HG02973 (cell line): ENCODE results near the gene IBSP.

Experiments used
- ATAC-seq: cut with Tn5 transposase; IDR thresholded peaks from one replicate; pipeline ENCODE4 v1.9.1; 2021; ENCODE audit warnings: moderate library complexity; ENCODE audit not compliant: unreplicated experiment

IBSP gene

DNA sequence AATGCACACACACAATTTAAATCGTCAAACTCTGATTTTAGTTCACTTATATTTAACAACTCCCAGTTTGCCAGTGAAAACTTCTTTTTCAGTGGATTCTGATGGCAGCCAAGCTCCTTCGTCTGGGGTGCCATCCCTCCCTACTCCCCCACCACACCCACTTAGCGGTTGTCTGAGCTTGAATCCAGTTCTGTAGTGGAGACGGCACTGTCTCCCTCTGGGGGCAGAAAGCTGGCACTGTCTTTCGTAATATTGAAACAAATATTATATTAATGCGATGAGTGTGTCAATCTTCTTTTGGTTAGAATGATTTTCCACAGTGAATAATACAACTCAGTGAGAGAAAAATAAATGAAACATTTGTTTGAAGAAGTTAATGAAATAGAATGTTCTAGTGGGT is 38.9 kb downstream of the IBSP start:
- ATAC-seq, result no peak

DNA sequence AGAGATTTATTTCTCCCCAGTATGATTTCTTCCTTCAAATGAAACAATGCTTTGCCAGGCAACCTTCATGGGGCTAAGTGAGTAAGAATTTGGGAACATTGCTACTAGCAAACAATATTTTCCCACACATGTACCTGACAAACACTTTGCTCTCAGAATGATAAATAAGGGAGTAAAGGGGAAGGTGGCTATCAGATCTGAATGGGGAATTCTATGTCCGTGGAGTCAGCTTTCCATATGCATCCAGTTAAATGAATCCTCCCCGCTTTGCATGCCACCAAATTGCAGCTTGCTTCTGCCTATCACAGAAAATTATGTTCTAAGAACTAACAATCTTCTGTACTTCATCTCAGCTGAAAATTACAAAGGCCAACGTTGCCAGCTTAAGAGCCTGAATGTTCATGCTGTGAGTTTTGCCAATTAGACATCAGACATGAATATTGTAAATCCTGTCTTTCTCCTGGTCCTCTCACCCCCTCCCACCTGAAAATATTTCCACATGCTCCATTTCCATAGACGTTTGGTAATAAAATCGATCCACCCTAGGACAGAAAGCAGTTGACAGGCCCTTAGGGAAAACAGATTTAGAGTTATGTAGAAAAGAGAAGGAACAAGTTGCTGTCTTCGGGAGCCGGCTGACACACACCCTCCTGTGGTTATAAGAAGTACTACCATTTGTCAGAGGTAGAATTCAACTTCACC is 39.7 kb downstream of the IBSP start:
- ATAC-seq, result peak; percentile 73

DNA sequence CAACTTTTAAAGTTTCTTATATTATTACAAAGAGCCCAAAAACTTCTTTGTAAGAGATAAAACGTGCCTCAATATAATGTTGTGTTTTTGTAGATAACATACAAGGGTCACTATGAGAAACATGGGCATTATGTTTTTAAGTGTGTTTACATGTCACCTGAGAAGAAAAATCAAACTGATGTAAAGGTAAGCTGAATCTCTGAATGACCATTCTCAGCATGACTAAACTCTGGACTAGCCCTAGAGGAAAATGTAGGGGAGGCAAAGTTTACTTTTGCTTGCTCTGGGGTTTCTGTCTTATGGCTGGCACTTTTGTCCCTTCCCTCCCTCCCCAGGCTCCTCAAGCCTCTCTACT is 40.2 kb downstream of the IBSP start:
- ATAC-seq, result no peak

DNA sequence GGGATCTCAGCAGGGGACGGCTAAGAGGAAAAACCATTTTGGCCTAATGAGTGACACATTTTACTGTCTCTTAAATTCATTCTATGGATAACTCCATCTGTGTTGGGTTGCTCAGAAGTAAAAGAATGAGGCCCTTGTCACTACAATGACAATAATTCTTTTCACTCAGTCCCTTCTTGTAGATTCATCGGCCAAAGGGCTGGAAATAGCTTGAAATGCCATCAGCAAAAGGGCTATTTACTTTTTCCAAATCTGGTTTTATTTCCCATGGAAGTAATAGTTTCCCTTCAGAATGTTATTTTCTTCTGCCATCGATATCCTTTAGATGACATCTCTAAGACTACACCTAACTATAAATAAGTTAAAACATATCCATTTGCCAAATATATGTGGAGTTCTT is 40.8 kb downstream of the IBSP start:
- ATAC-seq, result no peak

DNA sequence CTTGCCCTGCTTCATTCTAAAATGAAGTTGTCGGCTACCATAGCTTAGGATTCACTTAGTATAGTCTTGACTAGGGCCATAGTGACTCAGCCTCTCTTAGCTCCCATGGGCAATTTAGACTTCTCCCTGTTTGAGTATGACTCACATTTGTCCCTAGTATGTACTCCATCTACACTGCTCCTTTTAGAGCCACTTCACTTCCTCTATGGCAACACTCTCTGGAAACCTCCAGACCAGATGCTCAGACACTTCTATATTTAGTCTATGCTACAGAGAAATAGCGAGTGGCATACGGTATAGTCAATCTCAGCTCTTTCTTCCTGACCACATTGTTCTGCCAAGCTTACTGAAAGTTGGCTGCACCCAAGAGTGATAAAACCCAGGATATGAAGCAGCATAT is 44.6 kb downstream of the IBSP start:
- no peak for ATAC-seq

DNA sequence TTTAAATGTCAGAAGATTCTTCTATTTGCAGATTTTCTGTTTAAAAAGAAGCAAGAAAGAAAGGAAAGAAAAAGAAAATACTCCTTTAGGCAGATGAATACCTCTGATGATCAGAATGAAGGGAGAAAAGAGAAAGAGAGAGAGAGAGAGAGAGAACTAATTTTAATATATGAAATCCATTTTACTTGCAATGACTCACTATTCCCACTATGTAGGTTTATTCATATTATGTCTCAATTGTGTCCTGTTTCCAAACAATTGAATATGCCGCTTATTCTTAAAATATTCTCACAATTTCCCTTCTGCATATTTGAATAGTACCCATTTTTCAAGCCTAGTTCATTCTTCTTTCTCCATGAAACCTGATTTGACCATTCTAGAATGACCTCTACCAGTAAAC is 45.1 kb downstream of the IBSP start:
- ATAC-seq, result no peak

DNA sequence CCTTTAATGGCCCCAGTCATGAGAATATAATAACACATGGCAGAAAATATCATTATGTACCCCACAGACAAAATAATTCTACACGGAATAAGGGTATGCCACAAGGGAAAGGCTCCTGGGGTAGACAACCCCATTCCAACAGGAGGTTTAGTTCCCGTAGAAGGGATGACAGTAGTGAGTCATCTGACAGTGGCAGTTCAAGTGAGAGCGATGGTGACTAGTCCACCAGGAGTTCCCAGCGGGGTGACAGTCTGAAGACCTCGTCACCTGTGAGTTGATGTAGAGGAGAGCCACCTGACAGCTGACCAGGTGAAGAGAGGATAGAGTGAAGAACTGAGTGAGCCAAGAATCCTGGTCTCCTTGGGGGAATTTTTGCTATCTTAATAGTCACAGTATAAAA is 46.9 kb downstream of the IBSP start:
- no peak for ATAC-seq

DNA sequence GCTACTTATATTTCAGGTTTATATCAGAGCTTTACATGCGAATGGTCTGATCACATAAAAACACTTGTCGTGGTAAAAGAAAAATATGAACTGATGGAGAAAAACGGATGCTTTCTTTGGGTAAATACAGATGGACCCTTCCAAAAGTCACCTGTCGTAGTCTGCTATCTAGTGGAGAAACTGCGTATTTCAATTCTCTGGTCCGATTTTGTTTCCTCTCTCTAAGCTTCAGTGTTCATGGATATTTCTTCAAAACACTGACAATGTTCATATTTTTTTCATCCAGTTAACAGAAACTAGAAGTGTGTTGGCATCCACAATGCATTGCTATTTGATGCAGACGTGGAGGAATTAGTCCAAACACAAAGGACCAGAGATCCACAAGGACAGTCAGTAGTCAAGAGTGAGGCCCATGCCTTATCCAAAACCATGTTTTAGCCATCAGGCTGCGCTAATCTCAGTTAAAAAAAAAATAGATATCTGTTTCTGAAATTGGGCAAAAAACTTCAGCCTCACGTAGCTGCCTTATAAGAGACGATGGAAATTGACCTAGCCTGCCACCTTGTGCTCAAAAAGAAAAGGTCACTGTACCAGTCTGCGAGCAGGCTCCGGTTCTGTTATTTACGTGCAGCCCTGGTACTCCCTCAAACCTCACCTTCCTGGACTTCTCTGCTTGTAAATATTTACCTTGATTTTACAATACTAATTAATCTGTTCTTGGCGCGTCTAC is 49.4 kb downstream of the IBSP start:
- ATAC-seq, result peak; percentile 88

DNA sequence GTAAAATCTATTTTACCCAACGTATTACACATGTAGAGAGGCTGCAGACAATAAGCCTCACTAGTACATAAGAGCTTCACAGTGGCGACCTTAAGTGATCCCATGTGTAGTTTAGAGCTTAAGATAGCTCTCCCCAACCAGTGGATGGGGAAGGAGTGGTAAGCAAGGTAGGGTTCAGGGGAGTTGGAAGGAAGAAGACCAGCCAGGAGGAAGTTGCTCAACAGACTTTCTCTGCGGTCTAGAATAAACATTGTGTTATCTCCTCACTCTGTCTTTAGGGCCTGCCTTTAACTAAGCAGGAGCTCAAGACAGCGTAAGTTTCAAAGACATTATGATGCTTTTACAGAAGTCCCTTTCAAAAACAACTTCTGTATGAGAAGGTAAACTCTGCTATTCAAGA is 50.3 kb downstream of the IBSP start:
- no peak for ATAC-seq

DNA sequence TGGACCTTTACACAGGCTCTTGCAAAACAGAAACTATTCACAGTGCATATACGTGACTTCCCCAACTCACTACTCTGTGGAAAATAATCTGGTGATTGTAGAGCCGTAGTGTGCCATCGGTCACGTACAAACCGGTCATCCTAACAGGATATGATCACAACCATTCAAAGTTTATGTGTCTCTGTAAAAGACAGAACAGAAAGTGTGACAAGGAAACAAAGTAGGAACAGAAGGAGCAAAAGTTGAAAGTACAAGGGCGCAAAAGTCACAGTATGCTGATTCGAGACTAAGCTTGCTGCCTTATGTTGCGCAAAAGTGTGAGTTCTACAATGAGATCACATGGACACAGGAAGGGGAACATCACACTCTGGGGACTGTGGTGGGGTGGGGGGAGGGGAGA is 52.0 kb downstream of the IBSP start:
- no peak for ATAC-seq

DNA sequence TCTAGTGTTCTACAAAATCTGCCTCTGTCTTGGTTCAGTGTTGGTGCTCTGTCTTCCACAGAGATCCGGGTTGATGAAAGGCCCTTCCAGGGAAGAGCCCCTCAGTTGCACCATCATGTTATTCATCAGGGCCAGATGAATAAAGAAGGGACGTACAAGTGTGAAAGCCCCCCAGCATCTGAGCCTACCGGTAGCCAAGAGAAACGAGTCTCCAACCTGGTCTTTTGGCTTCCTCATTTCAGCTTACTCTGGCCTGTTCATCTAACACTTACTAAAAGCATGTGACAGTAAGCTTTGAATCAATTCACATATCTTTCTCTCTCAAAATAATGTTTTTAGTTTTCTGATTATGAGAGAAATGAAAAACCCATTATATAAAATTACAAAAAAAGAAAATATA is 52.6 kb downstream of the IBSP start:
- ATAC-seq, result no peak

DNA sequence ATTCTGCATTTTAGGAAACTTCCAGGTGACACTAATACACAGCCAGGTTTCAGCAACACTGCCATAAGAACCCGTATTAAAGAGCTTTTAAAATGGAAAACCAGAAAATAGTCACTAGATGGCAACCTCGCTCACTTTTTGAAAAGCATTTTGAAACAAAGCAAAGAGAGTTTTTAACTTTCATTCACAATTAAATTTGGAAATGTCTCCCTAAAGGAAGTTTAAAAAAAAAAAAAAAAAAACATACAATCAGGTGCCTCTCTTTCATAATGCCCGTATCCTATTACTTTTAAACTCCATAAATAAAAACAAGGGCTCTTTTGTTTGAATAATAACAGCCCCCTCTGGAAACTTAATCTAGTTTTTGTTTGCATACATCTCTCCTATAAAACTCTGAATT is 53.8 kb downstream of the IBSP start:
- no peak for ATAC-seq

DNA sequence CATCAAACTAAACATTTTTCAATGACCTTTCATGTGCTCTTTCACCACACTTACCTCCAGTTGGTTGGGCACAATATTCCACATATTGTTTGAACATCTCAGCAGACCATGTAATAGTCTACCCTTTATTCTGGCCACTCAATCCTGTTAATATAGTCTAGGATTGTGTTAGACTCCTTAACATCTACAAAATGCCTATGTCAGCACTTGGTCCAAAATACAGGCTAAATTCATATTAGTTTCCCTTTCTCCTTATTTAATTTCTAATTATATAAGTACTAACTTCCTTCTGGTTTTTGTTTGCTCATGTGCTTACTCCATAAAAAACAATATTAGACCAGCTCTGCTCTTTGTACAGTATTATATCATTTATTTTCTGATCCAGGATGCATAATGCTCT is 54.5 kb downstream of the IBSP start:
- ATAC-seq, result no peak

DNA sequence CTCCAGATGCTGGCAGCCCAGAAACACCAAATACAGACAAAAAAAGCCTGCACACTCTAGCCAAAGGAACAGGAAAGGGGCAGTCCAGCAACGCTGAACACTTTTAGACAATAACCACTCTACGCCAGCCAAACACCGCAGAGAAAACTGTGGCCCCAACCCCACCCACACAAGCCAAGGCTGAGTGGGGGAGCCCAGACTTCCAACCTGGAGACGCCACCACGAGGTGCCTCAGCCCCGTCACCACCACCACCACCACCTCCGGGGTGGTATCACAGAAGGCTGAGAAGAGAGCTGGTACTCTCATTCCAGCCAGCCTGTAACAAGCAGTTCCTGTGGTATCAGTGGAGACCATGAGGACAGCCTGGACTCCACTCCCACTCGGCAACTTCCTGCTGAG is 56.2 kb downstream of the IBSP start:
- no peak for ATAC-seq

DNA sequence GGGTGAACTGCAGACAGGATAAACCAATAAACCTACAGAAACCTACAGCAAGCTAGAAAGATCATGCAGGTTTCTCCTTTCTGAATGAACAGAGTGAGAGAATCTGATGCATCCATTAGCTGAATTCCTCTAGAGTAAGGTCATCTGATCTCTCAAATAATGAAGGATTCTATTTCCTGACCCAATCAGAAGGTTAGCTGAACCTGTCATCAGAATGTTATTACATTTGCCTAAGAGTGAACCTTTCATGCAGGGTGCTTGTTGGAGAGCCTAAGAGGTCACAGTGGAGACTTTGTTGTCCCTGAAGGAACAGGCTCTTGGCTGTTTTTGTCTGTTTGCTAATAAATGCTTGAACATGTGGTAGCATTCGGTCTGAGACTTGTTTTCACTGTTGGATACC is 57.5 kb downstream of the IBSP start:
- no peak for ATAC-seq

DNA sequence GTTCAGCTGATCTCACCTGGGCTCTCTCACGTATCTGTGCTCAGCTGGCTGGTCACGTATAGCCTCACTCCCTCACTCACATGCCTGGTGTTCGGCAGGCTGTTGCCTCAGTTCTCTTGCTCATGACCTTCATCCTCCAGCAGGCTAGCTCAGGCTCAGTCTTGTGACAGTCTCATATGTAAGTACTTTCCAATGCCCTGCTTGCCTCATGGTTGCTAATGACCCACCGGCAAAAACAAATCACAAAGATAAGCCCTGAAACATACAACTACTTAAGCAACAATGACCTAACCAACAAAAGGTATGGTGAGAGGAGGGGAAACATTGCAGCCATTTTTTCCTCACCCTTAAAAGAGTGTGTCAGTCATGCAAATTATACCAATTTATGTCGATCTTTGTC is 58.4 kb downstream of the IBSP start:
- ATAC-seq, result no peak
